Measurements from ENCODE around the gene GRAMD1B. TPM values are rescaled to one million over a fixed set of nuclear protein-coding genes. Genes with fewer than 3 reads are reported as not detected.

The GRAMD1B gene
- total RNA-seq, 1 donor from 2014 or later: 8.5 TPM

DNA sequence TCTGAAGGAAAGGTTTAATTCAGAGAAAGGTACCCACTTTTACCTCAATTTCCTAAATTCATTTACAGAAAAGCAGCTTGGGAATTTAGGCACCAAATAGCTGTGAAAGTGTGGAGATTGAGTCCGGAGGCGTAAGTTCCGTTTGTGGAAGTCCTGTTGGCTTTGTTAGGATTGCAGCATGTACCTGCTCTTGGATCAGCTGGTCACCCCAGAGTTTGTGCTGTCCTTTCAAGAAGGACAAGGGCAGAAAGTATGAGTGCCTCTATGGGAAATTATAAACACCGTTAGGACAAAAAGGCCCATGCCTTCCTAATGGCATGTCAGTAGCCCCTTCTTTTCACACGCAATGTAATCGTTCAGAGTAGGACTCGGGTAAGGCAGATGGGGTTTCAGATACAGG lies 126.6 kb downstream of the GRAMD1B start:
- no peaks in the 10 kb centered on the region for H3K36me3 Mint-ChIP-seq (ENCODE audit: low read depth)
- peaks cover 20% of the 10 kb centered on the region for H3K4me1 Mint-ChIP-seq
- H3K9me3 Mint-ChIP-seq: peaks cover 4% of the 10 kb centered on the region
- H3K4me3 Mint-ChIP-seq: no peak overlapping the region
- no peaks in the 10 kb centered on the region for H3K27me3 Mint-ChIP-seq (ENCODE audit: low read depth)
- no peak for TF ChIP-seq CTCF (conservative IDR thresholded peaks at IDR 0.05)
- no peak overlapping the region for H3K27ac Mint-ChIP-seq (ENCODE audit: unreplicated experiment)
- no peak for DNase-seq (ENCODE audit: low read depth, low spot score)

DNA sequence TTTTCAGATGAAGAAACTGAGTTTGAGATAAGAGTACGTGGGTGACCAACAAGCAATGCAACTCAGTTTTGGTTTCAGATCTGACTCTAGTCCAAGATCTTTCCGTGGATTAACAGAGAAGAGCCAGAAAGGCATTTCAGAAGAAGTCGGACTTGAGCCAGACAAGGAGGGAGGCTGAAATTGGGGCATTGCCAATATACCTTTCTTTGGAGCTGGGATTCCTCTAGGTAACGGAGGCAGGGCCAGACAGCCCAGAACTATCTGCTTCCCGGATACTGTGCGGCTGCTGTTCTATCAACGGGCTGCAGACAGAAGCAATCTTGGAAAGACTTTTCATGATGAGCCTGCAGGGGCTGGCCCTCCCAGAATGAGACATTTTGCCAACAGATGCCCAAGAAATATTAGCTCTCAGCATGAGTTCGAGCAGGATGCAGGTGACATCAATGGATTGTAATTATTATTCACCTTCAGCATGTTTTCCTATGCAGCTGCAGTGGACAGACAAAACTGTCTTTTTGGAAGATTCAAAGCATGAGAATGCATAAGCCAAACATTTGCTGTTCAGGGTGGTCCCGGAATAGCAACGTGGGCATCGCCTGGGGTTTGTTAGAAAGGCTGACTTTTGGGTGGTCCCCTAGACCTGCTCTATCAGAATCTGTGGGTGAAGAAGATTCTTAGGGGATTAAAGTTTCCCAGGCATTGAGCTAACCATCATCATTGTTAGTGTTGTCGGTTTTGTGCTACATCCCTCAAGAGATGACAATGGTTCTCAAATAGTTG lies 128.7 kb downstream of the GRAMD1B start:
- H3K4me1 Mint-ChIP-seq: peaks cover 19% of the 10 kb centered on the region
- H3K36me3 Mint-ChIP-seq (ENCODE audit: low read depth): no peaks in the 10 kb centered on the region
- no peaks in the 10 kb centered on the region for H3K27me3 Mint-ChIP-seq (ENCODE audit: low read depth)
- H3K4me3 Mint-ChIP-seq: no peak overlapping the region
- DNase-seq (ENCODE audit: low read depth, low spot score): no peak
- no peak overlapping the region for H3K27ac Mint-ChIP-seq (ENCODE audit: unreplicated experiment)
- TF ChIP-seq CTCF (conservative IDR thresholded peaks at IDR 0.05): no peak
- H3K9me3 Mint-ChIP-seq: peaks cover 4% of the 10 kb centered on the region

DNA sequence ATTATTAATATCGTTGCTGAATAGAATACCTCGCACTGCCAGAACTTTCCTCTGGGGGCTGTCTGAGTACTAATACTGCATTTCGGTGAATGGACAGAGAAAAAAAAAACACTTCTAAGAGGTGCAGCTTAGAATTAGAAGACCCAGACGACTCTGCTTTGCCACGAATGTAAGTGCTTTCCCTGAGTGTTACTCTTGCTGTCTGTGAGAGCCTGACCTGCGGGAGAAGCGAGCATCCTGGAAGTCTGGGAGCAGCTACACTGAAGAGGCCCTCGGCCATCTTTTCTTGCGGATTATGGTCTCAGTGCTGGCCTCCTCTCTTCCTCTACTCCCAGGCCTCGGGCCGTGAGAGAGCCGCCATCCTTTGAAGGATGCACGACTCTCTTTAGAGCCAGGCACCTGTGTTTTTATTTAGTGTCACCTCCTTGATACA lies 129.5 kb downstream of the GRAMD1B start:
- H3K27ac Mint-ChIP-seq (ENCODE audit: unreplicated experiment): no peak overlapping the region
- DNase-seq (ENCODE audit: low read depth, low spot score): no peak
- H3K4me1 Mint-ChIP-seq: peaks cover 16% of the 10 kb centered on the region
- peak; percentile 38 for TF ChIP-seq CTCF (conservative IDR thresholded peaks at IDR 0.05)
- no peak overlapping the region for H3K4me3 Mint-ChIP-seq
- H3K9me3 Mint-ChIP-seq: peaks cover 4% of the 10 kb centered on the region
- no peaks in the 10 kb centered on the region for H3K36me3 Mint-ChIP-seq (ENCODE audit: low read depth)
- no peaks in the 10 kb centered on the region for H3K27me3 Mint-ChIP-seq (ENCODE audit: low read depth)

DNA sequence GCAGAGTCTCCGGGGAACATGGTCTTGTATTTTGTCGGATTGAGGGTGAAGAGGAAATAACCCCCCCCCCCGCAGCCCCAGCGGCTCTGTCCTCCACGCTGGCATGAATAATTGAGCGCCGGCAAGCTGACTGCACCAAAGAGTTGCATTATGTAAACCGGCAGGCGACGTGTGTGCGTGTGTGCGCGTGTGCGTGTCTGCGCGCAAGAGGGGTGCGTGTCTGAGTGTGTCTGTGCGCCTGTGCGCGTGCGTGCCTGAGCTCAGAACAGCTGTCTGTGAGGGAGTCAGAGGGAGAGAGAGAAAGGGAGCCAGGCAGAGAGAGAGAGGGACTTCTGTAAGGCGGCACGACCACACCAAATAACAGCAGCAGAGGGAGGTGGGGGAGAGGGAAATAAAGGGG lies 129.9 kb downstream of the GRAMD1B start:
- peaks cover 1% of the 10 kb centered on the region for H3K9me3 Mint-ChIP-seq
- no peak for TF ChIP-seq CTCF (conservative IDR thresholded peaks at IDR 0.05)
- peak overlapping the region; percentile 76 for H3K27ac Mint-ChIP-seq (ENCODE audit: unreplicated experiment)
- no peaks in the 10 kb centered on the region for H3K27me3 Mint-ChIP-seq (ENCODE audit: low read depth)
- H3K36me3 Mint-ChIP-seq (ENCODE audit: low read depth): no peaks in the 10 kb centered on the region
- peaks cover 16% of the 10 kb centered on the region for H3K4me1 Mint-ChIP-seq
- H3K4me3 Mint-ChIP-seq: no peak overlapping the region
- no peak for DNase-seq (ENCODE audit: low read depth, low spot score)

DNA sequence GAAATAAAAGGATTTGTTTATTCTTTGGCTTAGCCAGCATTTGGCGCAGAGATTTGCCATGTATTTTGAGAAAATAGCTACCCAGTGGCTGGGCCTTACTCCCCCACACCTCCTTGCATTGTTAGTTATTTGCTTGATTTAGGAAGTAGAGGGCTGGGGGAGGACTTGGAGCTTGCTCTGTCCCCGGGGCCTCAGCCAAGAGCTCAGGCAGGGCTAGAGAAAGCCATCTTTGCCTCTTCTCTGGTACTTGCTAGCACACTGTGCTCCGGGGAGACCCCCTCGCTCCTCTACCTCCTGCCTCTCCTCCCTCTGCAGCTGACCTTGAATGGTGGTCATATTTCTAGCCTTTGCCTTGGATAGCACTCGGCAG lies 131.3 kb downstream of the GRAMD1B start:
- no peak for DNase-seq (ENCODE audit: low read depth, low spot score)
- Mint-ChIP-seq H3K9me3 (no peaks in the 10 kb centered on the region), H3K4me3 (no peak overlapping the region), H3K36me3 (ENCODE audit: low read depth) (no peaks in the 10 kb centered on the region), H3K4me1 (peaks cover 16% of the 10 kb centered on the region), H3K27me3 (ENCODE audit: low read depth) (no peaks in the 10 kb centered on the region), H3K27ac (ENCODE audit: unreplicated experiment) (no peak overlapping the region)
- no peak for TF ChIP-seq CTCF (conservative IDR thresholded peaks at IDR 0.05)
